Stimulated activated CD8-positive, alpha-beta memory T cell treated with anti-CD3 and anti-CD28 coated beads, Interleukin-15, amount 100 ng/mL, for 24 hours (primary cell): ENCODE data around the gene RSRC1.
"Not testable (repeated sequence)": the region's sequence is repeated elsewhere in the genome, so short reads cannot be mapped to it uniquely, and the experiment has no call there.

Experiments
- DNase-seq: peaks from one replicate; pipeline ENCODE4 v3.0.0-alpha.2; 2020; ENCODE audit warnings: low read depth

The RSRC1 gene

DNA sequence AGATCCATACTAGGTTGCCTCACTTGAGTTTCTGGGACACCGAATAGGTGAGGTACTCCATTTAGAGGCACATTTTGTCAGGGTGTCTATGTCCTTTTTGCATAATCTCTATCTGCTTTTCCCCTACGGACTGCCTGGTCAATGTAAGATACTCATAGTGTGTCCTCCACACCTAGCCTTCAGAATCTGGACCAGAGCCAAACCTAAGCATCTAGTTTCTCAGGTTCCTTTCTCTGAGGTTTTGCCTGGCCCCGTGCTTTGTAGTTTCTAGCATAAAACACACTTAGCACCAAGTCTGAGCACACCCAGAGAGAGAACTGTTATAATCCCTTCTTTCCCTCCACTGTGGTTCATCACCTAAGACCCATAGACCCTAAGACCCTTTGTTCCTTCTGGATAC, 355.2 kb downstream of the RSRC1 start:
- DNase-seq = no peak

DNA sequence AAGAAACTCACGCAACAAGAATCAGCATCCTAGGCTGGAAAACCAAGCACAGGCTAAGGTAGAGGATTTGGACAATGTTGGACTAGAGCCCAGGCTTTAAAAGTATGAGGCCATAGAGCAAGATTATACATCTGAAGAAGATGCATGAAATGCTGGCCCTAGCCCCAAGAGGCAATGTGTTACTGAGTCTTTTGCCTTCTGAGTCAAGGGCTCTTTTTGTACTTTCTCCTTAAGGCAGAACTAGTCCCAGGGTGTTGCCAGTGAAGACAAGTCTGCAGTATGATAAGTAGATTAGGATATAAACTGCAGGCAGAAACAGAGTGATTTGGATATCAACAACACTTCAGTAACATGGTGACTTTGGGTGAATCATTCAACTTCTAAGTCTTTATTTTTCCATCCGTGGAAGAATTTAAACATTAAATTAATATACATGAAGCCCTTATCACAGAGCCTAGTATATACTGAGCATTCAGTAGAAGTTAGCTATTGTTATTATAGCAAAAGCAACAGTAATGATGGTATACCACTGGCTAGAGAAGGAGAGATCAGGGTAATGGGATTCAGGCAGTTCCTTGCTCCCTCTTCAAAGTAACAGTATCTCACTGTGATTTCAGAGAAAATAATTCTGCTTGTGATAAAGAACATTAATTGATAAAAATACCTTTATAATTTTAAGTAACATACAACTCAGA, 361.2 kb downstream of the RSRC1 start:
- DNase-seq = no peak

DNA sequence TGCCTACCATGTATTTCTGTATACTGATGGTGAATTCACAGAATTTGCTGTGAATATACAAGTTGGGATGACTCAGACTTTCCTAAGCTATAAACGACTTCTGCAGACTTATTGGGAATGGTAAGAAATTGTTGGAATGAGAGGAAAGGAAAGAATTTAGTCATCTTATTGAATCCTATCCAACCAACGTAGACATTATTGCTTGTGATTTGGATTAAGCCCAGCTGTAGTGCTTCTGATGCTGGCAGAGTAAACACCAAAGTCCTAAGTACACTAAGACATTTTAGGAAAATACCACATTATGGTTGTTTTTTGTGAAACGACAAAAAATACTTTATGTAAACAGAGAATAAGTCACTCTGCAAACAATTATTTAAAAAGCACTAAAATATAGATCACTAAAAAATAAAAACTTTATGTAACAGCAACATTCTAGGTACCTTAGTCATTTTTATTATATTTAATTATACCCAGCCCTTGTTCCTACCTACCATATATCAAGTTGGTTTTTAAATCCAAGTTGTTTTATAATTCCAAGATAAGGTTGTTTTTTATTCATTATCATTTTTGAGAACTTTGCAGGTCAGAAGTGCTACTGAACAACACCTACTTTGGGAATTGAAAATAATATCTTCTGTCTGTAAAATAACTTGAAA, 361.9 kb downstream of the RSRC1 start:
- DNase-seq = no peak

DNA sequence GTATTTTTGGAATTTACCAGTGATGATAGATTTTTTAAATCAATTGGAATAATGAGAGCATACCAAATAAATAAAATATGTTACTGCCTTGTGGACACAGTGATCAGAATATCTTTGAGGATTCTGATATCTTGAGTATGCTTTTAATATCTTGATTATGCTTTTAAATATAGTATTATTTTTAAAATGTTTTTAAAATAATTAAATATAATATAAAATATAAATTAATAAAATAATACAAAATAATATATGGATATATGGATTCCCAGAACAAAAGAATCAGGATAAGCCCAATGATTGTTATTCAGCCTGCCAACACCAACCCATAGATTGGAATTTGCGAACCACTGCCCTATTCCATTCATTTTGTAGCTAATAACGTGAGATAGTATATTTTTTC, 369.2 kb downstream of the RSRC1 start:
- DNase-seq = no peak

DNA sequence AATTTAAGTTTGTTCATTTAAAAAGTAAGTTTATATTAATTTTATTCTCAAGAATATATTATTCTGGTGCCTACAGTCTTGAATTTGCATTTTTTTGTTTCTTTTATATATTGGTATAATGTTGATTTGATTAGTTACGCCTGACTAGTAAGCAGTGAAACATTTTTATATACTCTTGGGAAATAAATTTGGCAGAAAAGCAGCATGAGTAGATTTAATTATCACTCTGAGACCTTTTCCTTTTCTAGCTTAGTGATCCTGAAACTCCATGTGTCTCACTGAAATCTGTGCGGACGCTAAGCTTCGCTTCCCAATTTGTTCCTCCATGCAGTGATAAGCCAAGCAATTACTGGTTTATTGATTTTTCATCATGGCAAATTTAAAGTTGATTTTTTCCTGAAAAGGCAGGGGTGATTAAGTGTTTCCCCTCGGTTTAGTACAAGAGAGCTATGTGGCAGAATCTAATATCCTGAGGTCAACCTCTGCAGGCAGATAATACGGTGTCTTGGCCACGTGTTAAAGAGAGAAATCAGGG, 373.9 kb downstream of the RSRC1 start:
- DNase-seq = no peak

DNA sequence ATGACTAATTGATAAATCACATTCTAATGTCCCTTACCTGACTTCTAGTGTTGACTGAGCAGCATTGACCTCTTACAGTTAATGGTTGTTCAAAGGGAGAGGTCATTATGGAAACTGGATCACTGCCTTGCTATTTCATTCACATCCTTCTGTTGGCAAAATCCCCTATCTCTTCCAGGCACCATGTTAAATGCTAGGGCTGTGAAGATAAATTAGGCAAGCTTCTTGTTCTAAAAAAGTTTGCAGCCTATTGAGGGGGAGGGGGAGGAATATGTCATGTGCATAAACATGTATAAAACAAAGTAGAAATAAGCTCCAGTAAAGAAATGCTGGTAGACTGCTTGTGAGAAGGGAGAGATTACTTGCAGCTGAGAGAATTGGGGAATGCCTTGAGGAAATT, 376.3 kb downstream of the RSRC1 start:
- no peak for DNase-seq

DNA sequence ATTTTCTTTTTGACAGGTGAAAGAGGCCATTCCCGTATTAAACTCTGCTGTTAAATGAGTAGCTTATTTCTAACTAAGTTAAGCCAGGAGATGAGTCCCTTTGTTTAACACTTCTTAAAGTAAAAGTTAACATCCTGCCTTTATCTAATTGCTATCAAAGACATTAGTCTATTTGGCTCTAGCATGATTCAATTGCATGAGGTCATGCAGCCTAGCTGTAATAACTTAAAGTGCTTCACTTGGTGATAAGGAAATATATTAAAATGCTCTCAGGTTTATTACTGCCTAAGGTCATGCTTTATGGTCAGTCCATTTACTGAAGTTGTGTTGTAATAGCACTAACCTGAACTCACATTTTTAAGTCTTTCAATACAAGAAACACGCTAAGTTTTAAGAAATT, 378.8 kb downstream of the RSRC1 start:
- no peak for DNase-seq

DNA sequence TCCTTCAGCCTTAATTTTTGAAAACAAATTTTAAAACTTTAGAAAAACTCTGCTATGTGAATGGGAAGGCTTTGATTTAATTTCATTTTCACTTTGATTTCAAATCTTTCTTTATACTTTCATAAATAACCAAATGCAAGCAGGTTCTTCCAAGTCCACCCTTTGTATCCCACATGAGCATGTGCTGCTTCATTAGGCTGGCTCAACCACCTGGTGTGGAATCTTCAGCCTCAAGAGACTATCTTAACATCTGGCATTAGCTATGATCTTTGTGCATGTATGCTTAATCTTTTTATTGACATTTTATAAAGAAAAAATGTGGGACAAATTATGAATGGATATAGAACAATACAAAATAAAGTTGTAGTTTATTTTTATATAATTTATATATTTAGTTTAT, 379.3 kb downstream of the RSRC1 start:
- no peak for DNase-seq

DNA sequence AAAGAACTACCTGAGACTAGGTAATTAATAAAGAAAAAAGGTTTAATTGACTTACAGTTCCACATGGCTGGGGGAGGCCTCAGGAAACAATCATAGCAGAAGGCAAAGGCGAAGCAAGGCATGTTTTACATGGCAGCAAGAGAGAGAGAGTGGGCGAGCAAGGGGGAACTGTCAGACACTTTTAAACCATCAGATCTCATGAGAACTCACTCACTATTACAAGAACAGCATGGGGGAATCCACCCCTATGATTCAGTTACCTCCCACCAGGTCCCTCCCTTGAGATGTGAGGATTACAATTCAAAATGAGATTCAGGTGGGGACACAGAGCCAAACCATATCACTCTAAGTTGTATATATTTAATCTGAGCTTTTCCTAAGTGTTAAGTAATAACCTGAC, 382.1 kb downstream of the RSRC1 start:
- no peak for DNase-seq

DNA sequence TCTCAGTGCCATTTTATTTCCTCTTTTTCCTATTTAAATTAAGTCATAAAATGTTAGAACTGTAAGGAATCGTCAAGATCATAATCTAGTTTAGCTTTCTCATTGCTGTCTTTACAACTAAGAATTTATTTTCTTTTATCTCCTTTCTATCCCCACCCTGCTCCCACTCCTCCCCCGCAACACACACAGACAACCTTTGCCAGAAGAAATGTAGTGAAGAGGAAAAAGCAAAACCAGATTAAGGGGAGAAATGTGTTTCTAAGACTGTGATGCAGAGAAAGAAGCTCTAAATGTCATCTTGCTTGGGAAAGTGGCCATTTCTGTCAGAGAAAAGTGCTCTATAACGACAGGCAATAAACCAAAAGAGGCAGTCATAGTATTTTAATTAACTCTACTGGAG, 382.8 kb downstream of the RSRC1 start:
- no peak for DNase-seq

DNA sequence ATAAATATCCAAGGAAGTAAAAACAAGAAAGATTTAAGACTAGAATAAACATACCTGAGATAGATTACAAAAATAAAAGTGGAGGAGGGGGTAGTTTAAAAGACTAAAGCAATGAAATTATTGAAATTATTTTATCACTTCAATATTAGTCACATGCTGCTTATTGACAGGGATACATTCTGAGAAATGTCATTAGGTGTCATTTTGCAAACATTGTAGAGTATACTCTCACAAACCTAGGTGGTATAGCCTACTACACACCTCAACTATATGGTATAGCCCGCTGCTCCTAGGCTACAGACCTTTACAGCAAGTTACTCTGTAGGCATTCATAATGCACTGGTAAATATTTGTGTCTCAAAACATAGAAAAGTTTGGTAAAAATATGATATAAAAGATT, 384.0 kb downstream of the RSRC1 start:
- no peak for DNase-seq

DNA sequence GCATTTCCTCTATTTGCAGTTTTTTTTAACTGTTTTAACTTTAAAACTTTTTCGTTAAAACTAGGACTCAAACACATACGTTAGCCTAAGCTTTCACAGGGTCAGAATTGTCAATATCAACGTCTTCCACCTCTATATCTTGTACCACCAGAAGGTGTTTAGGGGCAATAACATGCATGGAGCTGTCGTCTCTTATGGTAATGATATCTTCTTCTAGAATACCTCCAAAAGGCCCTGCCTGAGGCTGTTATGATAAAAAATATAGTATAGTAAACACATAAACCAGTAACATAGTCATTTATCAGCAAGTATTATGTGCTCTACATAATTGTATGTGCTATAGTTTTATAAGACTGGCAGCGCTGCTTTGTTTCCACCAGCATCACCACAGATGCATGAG, 384.8 kb downstream of the RSRC1 start:
- no peak for DNase-seq

DNA sequence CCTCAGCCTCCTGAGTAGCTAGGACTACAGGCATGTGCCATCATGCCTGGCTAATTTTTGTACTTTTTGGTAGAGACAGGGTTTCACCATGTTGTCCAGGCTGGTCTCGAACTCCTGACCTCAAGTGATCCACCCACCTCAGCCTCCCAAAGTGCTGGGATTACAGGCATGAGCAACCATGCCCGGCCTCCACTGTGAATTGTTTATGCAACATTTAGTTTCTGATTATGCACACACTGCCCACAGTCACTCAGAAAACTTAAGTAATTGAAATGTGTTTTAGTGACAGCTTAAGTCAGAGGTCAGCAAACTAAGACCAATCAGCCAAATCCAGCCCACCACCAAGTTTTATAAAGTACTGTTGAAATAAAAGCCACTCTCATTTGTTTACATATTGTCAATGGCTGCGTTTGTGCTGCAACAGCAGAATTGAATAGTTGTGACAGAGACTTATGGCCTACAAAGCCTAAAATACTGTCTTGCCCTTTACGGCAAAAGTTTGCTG, 385.6 kb downstream of the RSRC1 start:
- DNase-seq = not testable (repeated sequence)

DNA sequence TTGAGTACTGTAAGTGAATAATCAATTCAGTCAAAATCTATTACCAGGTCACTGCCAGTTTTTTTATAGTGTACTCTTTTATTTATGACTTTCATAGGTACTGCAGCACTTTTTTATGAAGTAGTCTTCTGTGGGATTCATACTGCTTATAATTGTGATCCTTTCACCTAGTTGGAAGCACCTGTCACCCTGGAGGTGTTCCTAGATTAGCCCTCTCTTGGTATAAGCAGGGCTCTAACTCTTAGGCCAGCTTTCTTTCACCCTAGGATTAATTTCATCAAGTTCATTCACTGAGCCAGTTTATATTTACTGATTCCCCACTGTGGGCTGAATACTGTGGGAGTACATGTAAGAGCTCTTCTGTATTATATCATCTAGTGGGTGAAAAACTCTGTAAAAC, 395.2 kb downstream of the RSRC1 start:
- no peak for DNase-seq

DNA sequence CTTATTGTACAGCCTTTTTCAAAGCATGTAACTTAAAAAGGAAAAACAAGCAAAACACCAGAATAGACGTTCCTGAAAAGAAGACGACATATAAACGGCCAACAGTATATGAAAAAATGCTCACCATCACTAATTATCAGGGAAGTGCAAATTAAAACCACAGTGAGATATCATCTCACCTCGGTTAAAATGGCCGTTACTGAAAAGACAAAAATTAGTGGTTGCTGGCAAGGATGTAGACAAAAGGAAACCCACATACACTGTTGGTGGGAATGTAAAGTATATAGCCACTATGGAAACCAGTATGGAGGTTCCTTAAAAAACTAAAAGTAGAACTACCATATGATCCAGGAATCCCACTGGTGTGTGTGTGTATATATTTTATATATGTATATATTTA, 396.6 kb downstream of the RSRC1 start:
- no peak for DNase-seq

DNA sequence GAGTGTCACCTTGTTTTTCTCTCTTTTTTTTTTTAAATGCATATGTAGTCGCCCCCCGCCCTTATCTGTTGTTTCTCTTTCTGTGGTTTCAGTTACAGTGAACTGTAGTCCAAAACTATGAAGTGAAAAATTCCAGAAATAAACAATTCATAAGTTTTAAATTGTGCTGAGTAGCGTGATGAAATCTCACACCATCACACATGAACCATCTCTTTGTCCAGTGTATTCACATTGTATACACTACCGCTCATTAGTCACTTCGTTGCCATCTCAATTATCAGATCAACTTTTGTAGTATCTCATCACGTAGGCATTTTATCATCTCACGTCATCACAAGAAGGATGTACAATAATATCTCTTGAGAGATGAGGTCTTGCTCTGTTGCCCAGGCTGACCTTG, 398.6 kb downstream of the RSRC1 start:
- DNase-seq = no peak

DNA sequence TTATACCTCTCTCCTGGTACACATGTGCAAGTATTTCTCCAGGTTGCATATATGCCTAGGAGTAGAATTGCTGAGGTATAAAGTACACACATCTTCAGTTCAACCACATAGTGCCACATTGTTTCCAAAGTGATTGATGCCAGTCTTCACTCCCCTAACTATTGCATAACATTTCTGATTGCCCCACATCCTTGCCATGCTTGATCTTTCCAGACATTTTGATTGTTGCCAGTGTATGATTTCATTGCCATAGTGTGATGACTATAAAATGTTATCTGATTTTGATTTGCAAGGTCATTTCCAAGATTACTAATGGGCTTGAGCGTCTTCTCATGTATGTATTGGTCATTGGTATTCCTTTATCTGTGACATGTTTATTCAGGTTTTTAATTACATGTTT, 400.0 kb downstream of the RSRC1 start:
- DNase-seq = no peak

DNA sequence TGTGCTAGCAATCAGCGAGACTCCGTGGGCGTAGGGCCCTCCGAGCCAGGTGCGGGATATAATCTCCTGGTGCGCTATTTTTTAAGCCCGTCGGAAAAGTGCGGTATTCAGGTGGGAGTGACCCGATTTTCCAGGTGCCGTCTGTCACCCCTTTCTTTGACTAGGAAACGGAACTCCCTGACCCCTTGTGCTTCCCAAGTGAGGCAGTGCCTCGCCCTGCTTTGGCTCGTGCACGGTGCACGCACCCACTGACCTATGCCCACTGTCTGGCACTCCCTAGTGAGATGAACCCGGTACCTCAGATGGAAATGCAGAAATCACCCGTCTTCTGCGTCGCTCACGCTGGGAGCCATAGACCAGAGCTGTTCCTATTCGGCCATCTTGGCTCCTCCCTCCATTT, 406.8 kb downstream of the RSRC1 start:
- DNase-seq = not testable (repeated sequence)

DNA sequence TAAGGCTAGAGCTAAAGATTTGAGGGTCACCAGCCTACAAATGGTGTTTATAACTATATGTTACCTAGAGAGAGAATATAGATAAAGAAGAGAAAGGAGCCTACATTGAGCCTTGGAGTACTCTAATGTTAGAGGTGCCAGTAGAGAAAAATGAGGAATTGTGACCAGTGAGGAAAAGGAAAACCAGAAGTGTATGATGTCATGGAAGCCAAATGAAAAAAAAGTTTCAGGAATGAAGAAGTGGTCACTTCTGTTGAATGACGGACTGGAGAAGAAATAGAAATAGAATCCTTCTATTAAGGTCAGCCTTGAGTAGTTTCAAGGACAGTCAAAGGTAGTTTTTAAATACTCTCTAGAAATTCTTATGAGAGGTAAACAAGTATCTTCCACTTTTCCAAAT, 409.9 kb downstream of the RSRC1 start:
- no peak for DNase-seq

DNA sequence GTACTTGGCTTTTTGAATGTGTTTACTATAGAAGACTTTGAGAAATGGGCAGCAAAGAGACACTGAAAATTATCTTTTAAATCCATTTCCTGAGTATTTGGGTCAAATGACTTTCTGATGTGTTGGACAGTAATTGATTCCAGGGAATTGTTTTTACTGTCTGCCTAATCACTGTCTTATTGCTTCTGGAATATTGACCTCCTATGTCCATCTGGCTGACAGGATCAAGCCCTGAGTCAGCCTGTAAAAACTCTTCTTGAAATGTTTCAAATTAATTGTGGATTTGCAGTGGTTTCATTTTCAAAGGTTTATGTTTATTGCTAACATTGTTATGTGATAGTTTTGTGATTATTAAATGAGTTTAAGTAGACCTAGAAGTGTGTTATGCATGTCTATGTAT, 410.5 kb downstream of the RSRC1 start:
- DNase-seq = no peak

DNA sequence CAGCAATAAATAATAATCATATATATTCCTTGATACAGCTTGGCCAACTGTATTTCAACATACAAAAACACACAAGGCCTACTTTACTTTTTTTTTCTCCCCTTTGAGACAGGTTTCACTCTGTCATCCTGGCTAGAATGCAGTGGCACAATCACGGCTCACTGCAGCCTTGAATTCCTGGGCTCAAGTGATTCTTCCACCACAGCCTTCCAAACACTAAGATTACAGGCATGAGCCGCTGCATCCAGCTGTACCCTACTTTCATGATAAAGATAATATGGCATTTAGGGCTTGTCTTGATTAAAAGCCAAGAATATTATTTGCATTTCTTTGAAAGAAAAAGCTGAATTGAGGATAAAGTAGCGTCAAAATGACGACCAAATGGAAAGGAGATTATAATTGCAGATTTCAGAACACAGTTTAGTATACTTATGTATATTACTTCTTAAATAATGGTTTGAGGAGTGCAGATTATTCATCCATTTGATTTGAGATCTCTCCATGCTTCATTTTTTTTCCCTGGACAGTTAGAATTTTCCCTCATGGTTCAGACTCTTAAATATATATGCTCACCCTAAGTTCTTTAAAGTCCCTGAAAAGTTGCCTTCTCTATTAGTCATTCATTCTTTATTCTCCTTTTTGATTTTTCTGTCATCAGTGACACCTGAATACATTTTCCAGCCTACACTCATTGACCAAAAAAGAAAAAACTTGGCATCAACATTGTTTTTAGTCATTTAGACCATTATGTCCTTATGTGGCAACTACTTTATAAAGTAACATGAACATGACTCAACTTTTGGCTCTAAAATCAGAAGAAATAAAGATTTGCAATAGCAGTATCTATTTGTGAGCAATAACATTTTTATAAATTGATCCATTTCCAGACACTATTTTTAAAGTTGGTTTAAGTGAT, 412.6 kb downstream of the RSRC1 start:
- no peak for DNase-seq

DNA sequence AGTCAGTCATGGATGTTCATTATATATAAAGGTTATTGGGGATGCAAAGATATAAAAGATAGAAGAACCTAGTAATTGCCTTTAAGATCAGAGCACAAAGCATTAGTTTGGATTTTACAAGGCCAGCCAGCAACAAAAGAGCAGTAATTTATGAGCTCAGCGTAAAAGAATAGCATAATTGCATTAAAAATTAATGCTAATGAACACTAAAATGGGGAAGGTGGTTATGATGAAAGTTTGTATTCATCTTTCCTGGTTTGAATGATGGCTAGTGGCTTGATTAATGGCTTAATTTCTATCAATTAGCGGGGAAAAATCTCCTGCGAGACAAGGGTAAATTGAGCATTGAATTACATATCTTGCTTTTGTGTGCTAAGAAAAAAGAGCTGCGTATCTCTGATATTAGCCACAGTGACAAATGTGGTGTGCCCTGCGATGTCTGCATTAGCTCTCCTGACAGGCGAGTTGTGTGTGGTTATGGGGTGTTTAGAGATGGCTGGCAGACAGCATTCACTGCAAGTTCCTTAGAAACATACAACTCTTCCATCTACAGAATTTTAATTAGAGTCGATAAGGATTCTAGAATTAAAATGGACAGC, 418.3 kb downstream of the RSRC1 start:
- no peak for DNase-seq
